Upper lobe of left lung (tissue), 6 donors: Measurements from ENCODE around the gene SMIM36. TPM values are rescaled to one million over a fixed set of nuclear protein-coding genes. Genes with fewer than 3 reads are reported as not detected.
"Not testable (repeated sequence)": the region's sequence is repeated elsewhere in the genome, so short reads cannot be mapped to it uniquely, and the experiment has no call there.

Experiments
- ATAC-seq, 2 donors: fragments of 200-7000 bp; cut with Tn5 transposase; one replicate each; pipeline ENCODE4 v1.9.1; 2022; ENCODE audit warnings: mild to moderate bottlenecking in 2 of 2, moderate library complexity in 2 of 2; ENCODE audit not compliant: low FRiP score in 2 of 2
- DNase-seq, 2 donors: peaks; one replicate each; pipeline ENCODE4 v3.0.0-alpha.2; 2019 to 2020
- H3K27ac ChIP-seq, 4 donors: fragments of 200-600 bp; sonication (generic); one replicate each; pipeline ENCODE4 v1.5.1; 2016 to 2019
- H3K27me3 ChIP-seq, 4 donors: fragments of 200-600 bp; sonication (generic); one replicate each; pipeline ENCODE4 v1.5.1; 2017 to 2019
- H3K36me3 ChIP-seq, 4 donors: fragments of 200-600 bp; sonication (generic); one replicate each; pipeline ENCODE4 v1.5.1; 2016 to 2019
- H3K4me1 ChIP-seq, 4 donors: fragments of 200-600 bp; sonication (generic); one replicate each; pipeline ENCODE4 v1.5.1; 2018 to 2019
- H3K4me3 ChIP-seq, 4 donors: fragments of 200-600 bp; sonication (generic); one replicate each; pipeline ENCODE4 v1.5.1; 2017 to 2019; ENCODE audit warnings: mild to moderate bottlenecking in 2 of 4, moderate library complexity in 1 of 4
- H3K9me3 ChIP-seq, 4 donors: fragments of 200-600 bp; sonication (generic); one replicate each; pipeline ENCODE4 v1.5.1; 2018 to 2019
- CTCF ChIP-seq, 6 experiments: fragments of 450-650 bp in 4 of 6; fragments of 200-600 bp in 2 of 6; sonication (generic) in 2 of 6; IDR thresholded peaks; one replicate each; pipeline ENCODE4 v1.5.1; 2016 to 2019; ENCODE audit warnings: antibody characterized with exemption in 6 of 6
- EP300 ChIP-seq, 4 donors: sonication (generic); formaldehyde crosslinking; IDR thresholded peaks; one replicate each; pipeline ENCODE4 v1.5.1; 2017; ENCODE audit warnings: antibody characterized with exemption in 4 of 4, control low read depth in 2 of 4
- POLR2A ChIP-seq, 4 donors: fragments of 450-650 bp; IDR thresholded peaks; one replicate each; pipeline ENCODE4 v1.5.1; 2016 to 2017; ENCODE audit warnings: antibody characterized with exemption in 4 of 4, mild to moderate bottlenecking in 2 of 4
- POLR2AphosphoS5 ChIP-seq, 2 donors: sonication (generic); formaldehyde crosslinking; IDR thresholded peaks; one replicate each; pipeline ENCODE4 v1.5.1; 2017; ENCODE audit warnings: antibody characterized with exemption in 2 of 2
- WGBS, 2 donors: methylation state at CpG; one replicate each; pipeline ENCODE4 v1.1.5; 2017 to 2018; 5-methylcytosine and 5-hydroxymethylcytosine counted together
- total RNA-seq, 6 donors: library from RNA; depleted of rRNA in 4 of 6; stranded (reverse); fragments of >200 nt in 4 of 6; gene quantifications; one replicate each; pipeline versions ENCODE4 v1.1.0 to v1.2.1, GENCODE V29; 2016 to 2021
- donor health status: DM: no; HTN: no; CAD: no; lungs with moderate emphysema.
- donor health status: DM: no; HTN: yes; CAD: no; lungs with severe emphysema.

Gene SMIM36
- total RNA-seq, 6 donors from 2014 or later = not detected

GRCh38 chr17:55466671-55467070 lies 44.6 kb downstream of the SMIM36 start:
- DNase-seq = no peak
- Histone ChIP-seq H3K27ac (no peak overlapping the region), H3K9me3 (no peaks in the 10 kb centered on the region), H3K4me3 (no peak overlapping the region), H3K4me1 (no peaks in the 10 kb centered on the region), H3K36me3 (no peaks in the 10 kb centered on the region), H3K27me3 (no peaks in the 10 kb centered on the region)
- ATAC-seq = no peak
- 50 to 56% methylated on average over 7 of the region's 7 CpGs for WGBS, 2 donors
- TF ChIP-seq EP300 (IDR thresholded peaks at IDR 0.05) (no peak), POLR2A (IDR thresholded peaks at IDR 0.05) (no peak), CTCF (IDR thresholded peaks at IDR 0.05) (no peak), POLR2AphosphoS5 (IDR thresholded peaks at IDR 0.05) (no peak)

- not testable (repeated sequence) for H3K4me3 ChIP-seq, H3K9me3 ChIP-seq, H3K36me3 ChIP-seq, H3K4me1 ChIP-seq, H3K27ac ChIP-seq, DNase-seq, H3K27me3 ChIP-seq, ATAC-seq
- 89 to 95% methylated on average over 4 of the region's 4 CpGs for WGBS, 2 donors
Observed at GRCh38 chr17:55465771-55466170, 45.5 kb downstream of the SMIM36 start.

- 54 to 64% methylated on average over 2 of the region's 2 CpGs for WGBS, 2 donors
- Histone ChIP-seq H3K4me1 (no peaks in the 10 kb centered on the region), H3K27ac (no peak overlapping the region), H3K27me3 (no peaks in the 10 kb centered on the region), H3K9me3 (no peaks in the 10 kb centered on the region), H3K4me3 (no peak overlapping the region), H3K36me3 (no peaks in the 10 kb centered on the region)
- ATAC-seq = no peak
- DNase-seq = no peak
- TF ChIP-seq EP300 (IDR thresholded peaks at IDR 0.05) (no peak), POLR2A (IDR thresholded peaks at IDR 0.05) (no peak), POLR2AphosphoS5 (IDR thresholded peaks at IDR 0.05) (no peak), CTCF (IDR thresholded peaks at IDR 0.05) (no peak)
Observed at GRCh38 chr17:55463600-55463999, 47.7 kb downstream of the SMIM36 start.

GRCh38 chr17:55462711-55463110 lies 48.5 kb downstream of the SMIM36 start:
- H3K36me3 ChIP-seq = no peaks in the 10 kb centered on the region
- no peak overlapping the region for H3K4me3 ChIP-seq
- DNase-seq = no peak
- no peak for TF ChIP-seq CTCF (IDR thresholded peaks at IDR 0.05)
- TF ChIP-seq POLR2A (IDR thresholded peaks at IDR 0.05) = no peak
- TF ChIP-seq EP300 (IDR thresholded peaks at IDR 0.05) = no peak
- no peaks in the 10 kb centered on the region for H3K27me3 ChIP-seq
- H3K27ac ChIP-seq = no peak overlapping the region
- no peaks in the 10 kb centered on the region for H3K9me3 ChIP-seq
- peak in 1 of 2 donors; percentile 70 for ATAC-seq
- H3K4me1 ChIP-seq = no peaks in the 10 kb centered on the region

- Histone ChIP-seq H3K9me3 (no peaks in the 10 kb centered on the region), H3K36me3 (no peaks in the 10 kb centered on the region), H3K27me3 (no peaks in the 10 kb centered on the region), H3K4me3 (no peak overlapping the region), H3K27ac (no peak overlapping the region), H3K4me1 (no peaks in the 10 kb centered on the region)
- TF ChIP-seq CTCF (IDR thresholded peaks at IDR 0.05) (no peak), POLR2A (IDR thresholded peaks at IDR 0.05) (no peak), EP300 (IDR thresholded peaks at IDR 0.05) (no peak), POLR2AphosphoS5 (IDR thresholded peaks at IDR 0.05) (no peak)
- DNase-seq (no peak), ATAC-seq (no peak)
- WGBS, 2 donors = 87 to 89% methylated on average over 1 of the region's 1 CpG
Observed at GRCh38 chr17:55462234-55462633, 49.0 kb downstream of the SMIM36 start.
